Fibroblast of villous mesenchyme (primary cell): ENCODE results near the gene ZNF341. TPM values are rescaled to one million over a fixed set of nuclear protein-coding genes. Genes with fewer than 3 reads are reported as not detected.

Experiments used
- DNase-seq: peaks from one replicate; pipeline ENCODE4 v3.0.0-alpha.2; 2010; ENCODE audit warnings: low read depth
- H3K4me3 ChIP-seq: 2 replicates; pipeline ENCODE4 v1.5.1; 2011; ENCODE audit warnings: low read depth, mild to moderate bottlenecking, low read length
- CTCF ChIP-seq: IDR thresholded peaks from 2 replicates; pipeline ENCODE4 v1.5.1; 2012; ENCODE audit warnings: low read depth, mild to moderate bottlenecking, low read length; ENCODE audit not compliant: insufficient read depth
- total RNA-seq: library from RNA; depleted of rRNA; stranded (reverse); fragments of >200 nt; gene quantifications from 2 replicates; pipeline ENCODE4 v1.2.3, GENCODE V29; 2012

ZNF341 gene
- total RNA-seq, 1 donor: 1.3 TPM

- no peak for DNase-seq
- no peak overlapping the region for H3K4me3 ChIP-seq
- no peak for TF ChIP-seq CTCF
Observed at GRCh38 chr20:33827109-33827508, 95.3 kb downstream of the ZNF341 start.

GRCh38 chr20:33827634-33828325, 96.0 kb downstream of the ZNF341 start:
- no peak for TF ChIP-seq CTCF
- DNase-seq: peak; percentile 92
- no peak overlapping the region for H3K4me3 ChIP-seq

- no peak overlapping the region for H3K4me3 ChIP-seq
- DNase-seq: no peak
- no peak for TF ChIP-seq CTCF
Observed at GRCh38 chr20:33828326-33828844, 96.6 kb downstream of the ZNF341 start.

GRCh38 chr20:33828967-33829560, 97.3 kb downstream of the ZNF341 start:
- no peak overlapping the region for H3K4me3 ChIP-seq
- DNase-seq: peak; percentile 78
- no peak for TF ChIP-seq CTCF

GRCh38 chr20:33829636-33830035, 97.8 kb downstream of the ZNF341 start:
- H3K4me3 ChIP-seq: no peak overlapping the region
- no peak for DNase-seq
- TF ChIP-seq CTCF: no peak

- TF ChIP-seq CTCF: no peak
- DNase-seq: peak; percentile 81
Observed at GRCh38 chr20:33830371-33830770, 98.6 kb downstream of the ZNF341 start.

More at GRCh38 chr20:33830371-33830770, 98.6 kb downstream of the ZNF341 start:
- H3K4me3 ChIP-seq: no peak overlapping the region
